ENCODE data around the gene ASCL3.

DNA sequence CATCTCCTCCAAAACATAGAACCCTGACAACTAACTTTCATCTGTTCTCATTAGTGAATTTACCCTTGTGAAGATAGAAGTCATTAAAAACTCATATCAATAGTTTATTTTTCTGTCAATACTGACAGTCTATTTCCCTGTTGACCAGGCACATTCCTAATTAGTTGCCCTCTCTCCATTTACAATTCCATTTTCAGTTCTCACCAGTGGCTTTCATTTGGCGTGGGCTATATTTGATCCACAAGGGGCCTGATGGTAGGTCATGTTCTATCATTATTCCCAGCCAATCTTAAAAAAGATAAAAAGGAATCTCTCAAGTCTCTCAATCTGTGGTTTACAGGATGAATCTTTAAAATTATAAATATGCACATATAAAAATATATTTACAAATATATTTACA, 35.7 kb downstream of the ASCL3 start:
- TF ChIP-seq, protein P1, sequence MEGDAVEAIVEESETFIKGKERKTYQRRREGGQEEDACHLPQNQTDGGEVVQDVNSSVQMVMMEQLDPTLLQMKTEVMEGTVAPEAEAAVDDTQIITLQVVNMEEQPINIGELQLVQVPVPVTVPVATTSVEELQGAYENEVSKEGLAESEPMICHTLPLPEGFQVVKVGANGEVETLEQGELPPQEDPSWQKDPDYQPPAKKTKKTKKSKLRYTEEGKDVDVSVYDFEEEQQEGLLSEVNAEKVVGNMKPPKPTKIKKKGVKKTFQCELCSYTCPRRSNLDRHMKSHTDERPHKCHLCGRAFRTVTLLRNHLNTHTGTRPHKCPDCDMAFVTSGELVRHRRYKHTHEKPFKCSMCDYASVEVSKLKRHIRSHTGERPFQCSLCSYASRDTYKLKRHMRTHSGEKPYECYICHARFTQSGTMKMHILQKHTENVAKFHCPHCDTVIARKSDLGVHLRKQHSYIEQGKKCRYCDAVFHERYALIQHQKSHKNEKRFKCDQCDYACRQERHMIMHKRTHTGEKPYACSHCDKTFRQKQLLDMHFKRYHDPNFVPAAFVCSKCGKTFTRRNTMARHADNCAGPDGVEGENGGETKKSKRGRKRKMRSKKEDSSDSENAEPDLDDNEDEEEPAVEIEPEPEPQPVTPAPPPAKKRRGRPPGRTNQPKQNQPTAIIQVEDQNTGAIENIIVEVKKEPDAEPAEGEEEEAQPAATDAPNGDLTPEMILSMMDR (conservative IDR thresholded peaks at IDR 0.05; ENCODE audit: low read depth, low read length): no peak
- TF ChIP-seq EZH2phosphoT487 (IDR thresholded peaks at IDR 0.05; ENCODE audit: borderline replicate concordance, low read length): no peak

Measured in PC-3 (cell line).